ENCODE measurements around the gene ABCA5.

Gene ABCA5

GRCh38 chr17:69361156-69361555, 34.2 kb upstream of the ABCA5 start:
- H3K4me3 ChIP-seq (ENCODE audit: control insufficient read depth, low read depth, low read length) = no peak overlapping the region
- DNase-seq (ENCODE audit: low read depth) = no peak
- TF ChIP-seq, protein P1, sequence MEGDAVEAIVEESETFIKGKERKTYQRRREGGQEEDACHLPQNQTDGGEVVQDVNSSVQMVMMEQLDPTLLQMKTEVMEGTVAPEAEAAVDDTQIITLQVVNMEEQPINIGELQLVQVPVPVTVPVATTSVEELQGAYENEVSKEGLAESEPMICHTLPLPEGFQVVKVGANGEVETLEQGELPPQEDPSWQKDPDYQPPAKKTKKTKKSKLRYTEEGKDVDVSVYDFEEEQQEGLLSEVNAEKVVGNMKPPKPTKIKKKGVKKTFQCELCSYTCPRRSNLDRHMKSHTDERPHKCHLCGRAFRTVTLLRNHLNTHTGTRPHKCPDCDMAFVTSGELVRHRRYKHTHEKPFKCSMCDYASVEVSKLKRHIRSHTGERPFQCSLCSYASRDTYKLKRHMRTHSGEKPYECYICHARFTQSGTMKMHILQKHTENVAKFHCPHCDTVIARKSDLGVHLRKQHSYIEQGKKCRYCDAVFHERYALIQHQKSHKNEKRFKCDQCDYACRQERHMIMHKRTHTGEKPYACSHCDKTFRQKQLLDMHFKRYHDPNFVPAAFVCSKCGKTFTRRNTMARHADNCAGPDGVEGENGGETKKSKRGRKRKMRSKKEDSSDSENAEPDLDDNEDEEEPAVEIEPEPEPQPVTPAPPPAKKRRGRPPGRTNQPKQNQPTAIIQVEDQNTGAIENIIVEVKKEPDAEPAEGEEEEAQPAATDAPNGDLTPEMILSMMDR (IDR thresholded peaks at IDR 0.05; ENCODE audit: control insufficient read depth, insufficient read depth, low read depth, low read length, missing control alignments) = no peak

GRCh38 chr17:69358688-69359596, 32.0 kb upstream of the ABCA5 start:
- no peak overlapping the region for H3K4me3 ChIP-seq (ENCODE audit: control insufficient read depth, low read depth, low read length)
- TF ChIP-seq, protein P1 (IDR thresholded peaks at IDR 0.05; ENCODE audit: control insufficient read depth, insufficient read depth, low read depth, low read length, missing control alignments) = no peak
- no peak for DNase-seq (ENCODE audit: low read depth)

DNA sequence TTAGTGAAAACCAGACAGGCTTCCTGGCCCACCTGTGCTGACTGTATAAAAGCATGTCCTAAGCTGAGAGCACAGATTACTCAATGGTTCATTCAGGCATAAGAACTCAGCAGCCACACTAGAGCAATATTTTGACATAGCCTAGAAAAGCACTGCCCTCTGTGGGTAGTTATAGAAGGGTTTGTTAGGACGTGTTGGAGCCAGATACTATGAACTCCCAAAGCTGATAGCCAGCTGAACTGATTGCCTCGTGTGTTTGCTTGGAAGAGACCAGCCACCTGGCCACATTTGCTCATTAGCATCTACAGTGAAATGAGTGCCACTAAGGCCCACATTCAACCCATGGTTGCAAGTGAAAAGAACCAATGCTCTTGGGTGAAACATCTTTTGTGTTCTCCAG, 30.8 kb upstream of the ABCA5 start:
- DNase-seq (ENCODE audit: low read depth) = no peak

GRCh38 chr17:69356625-69357024, 29.7 kb upstream of the ABCA5 start:
- no peak overlapping the region for H3K4me3 ChIP-seq (ENCODE audit: control insufficient read depth, low read depth, low read length)
- TF ChIP-seq, protein P1 (IDR thresholded peaks at IDR 0.05; ENCODE audit: control insufficient read depth, insufficient read depth, low read depth, low read length, missing control alignments) = no peak

More for the DNA sequence above, 30.8 kb upstream of the ABCA5 start:
- TF ChIP-seq, protein P1 (IDR thresholded peaks at IDR 0.05; ENCODE audit: control insufficient read depth, insufficient read depth, low read depth, low read length, missing control alignments) = no peak
- no peak overlapping the region for H3K4me3 ChIP-seq (ENCODE audit: control insufficient read depth, low read depth, low read length)

GRCh38 chr17:69350911-69351310, 24.0 kb upstream of the ABCA5 start:
- H3K4me3 ChIP-seq (ENCODE audit: control insufficient read depth, low read depth, low read length) = no peak overlapping the region
- DNase-seq (ENCODE audit: low read depth) = no peak
- TF ChIP-seq, protein P1 (IDR thresholded peaks at IDR 0.05; ENCODE audit: control insufficient read depth, insufficient read depth, low read depth, low read length, missing control alignments) = no peak

More at GRCh38 chr17:69356625-69357024, 29.7 kb upstream of the ABCA5 start:
- DNase-seq (ENCODE audit: low read depth) = no peak

GRCh38 chr17:69348429-69348828, 21.5 kb upstream of the ABCA5 start:
- no peak for DNase-seq (ENCODE audit: low read depth)
- H3K4me3 ChIP-seq (ENCODE audit: control insufficient read depth, low read depth, low read length) = no peak overlapping the region
- TF ChIP-seq, protein P1 (IDR thresholded peaks at IDR 0.05; ENCODE audit: control insufficient read depth, insufficient read depth, low read depth, low read length, missing control alignments) = no peak
